GM12878 (cell line): ENCODE results near the gene PPP1CA. TPM values are rescaled to one million over a fixed set of nuclear protein-coding genes. Genes with fewer than 3 reads are reported as not detected.

Experiments
- ATAC-seq: fragments of 200-7000 bp; cut with Tn5 transposase; 3 replicates; pipeline ENCODE4 v1.9.1; 2020; ENCODE audit warnings: mild to moderate bottlenecking, moderate library complexity
- BruUV-seq: library from RNA; stranded (reverse); fragments of 400-500 nt; replicated peaks from 2 replicates; lab custom pipeline; 2021; lab: Mats Ljungman, UMichigan
- CTCF ChIA-PET: fragments of 300-600 bp; sonication (Branson Sonifier 250); formaldehyde crosslinking; extraction: SDS; loops from one replicate; lab custom pipeline; 2021; ENCODE audit warnings: inconsistent platforms; lab: Yijun Ruan, JAX
- POLR2A ChIA-PET: fragments of 350-600 bp; formaldehyde crosslinking; extraction: SDS; loops from one replicate; lab custom pipeline; 2021; ENCODE audit warnings: inconsistent platforms; lab: Charles Lee
- RAD21 ChIA-PET: fragments of 300-600 bp; sonication (Branson Sonifier 250); formaldehyde crosslinking; loops from one replicate; lab custom pipeline; 2023; ENCODE audit warnings: antibody characterized with exemption; ENCODE audit not compliant: unreplicated experiment; lab: Charles Lee
- SMC1A ChIA-PET: fragments of 300-600 bp; sonication (Branson Sonifier 250); formaldehyde crosslinking; loops from one replicate; lab custom pipeline; 2023; ENCODE audit not compliant: unreplicated experiment, uncharacterized antibody; lab: Charles Lee
- DNase-seq: peaks from one replicate; pipeline ENCODE4 v3.0.0-alpha.2; 2011; ENCODE audit warnings: low read depth, low spot score
- FAIRE-seq: peaks from 3 replicates; lab custom pipeline; 2011; peaks lifted over from hg19 to GRCh38; lab: Jason Lieb, UNC
- H2AFZ ChIP-seq: 2 replicates; pipeline ENCODE4 v1.6.0; 2011; ENCODE audit warnings: low read depth, low read length, control low read depth; ENCODE audit not compliant: control insufficient read depth
- H3K27ac ChIP-seq: 2 replicates; pipeline ENCODE4 v1.5.1; 2011; ENCODE audit warnings: control low read depth; ENCODE audit not compliant: control insufficient read depth, insufficient read depth
- H3K27me3 ChIP-seq, 2 experiments: replicated peaks in 1 of 2; 2 replicates each; pipeline versions ENCODE4 v1.6.0 to v1.6.1; 2011; ENCODE audit warnings: low read length in 1 of 2; ENCODE audit not compliant: control insufficient read depth in 2 of 2, insufficient read depth in 2 of 2
- H3K36me3 ChIP-seq, 2 experiments: 2 replicates each; pipeline ENCODE4 v1.5.1; 2011; ENCODE audit warnings: low read length in 1 of 2; ENCODE audit not compliant: control insufficient read depth in 2 of 2, insufficient read depth in 2 of 2
- H3K4me1 ChIP-seq: 2 replicates; pipeline ENCODE4 v1.6.1; 2011; ENCODE audit warnings: mild to moderate bottlenecking, low read length, moderate library complexity, mixed read lengths; ENCODE audit not compliant: control insufficient read depth, insufficient read depth
- H3K4me2 ChIP-seq: 2 replicates; pipeline ENCODE4 v1.6.0; 2011; ENCODE audit warnings: control low read depth; ENCODE audit not compliant: control insufficient read depth, insufficient read depth
- H3K4me3 ChIP-seq: fragments of 200-600 bp; sonication (generic); 2 replicates; pipeline ENCODE4 v1.5.1; 2016
- H3K79me2 ChIP-seq: 2 replicates; pipeline ENCODE4 v1.6.0; 2011; ENCODE audit warnings: low read length; ENCODE audit not compliant: control insufficient read depth, insufficient read depth
- H3K9ac ChIP-seq: 2 replicates; pipeline ENCODE4 v1.8.0; 2011; ENCODE audit warnings: low read length, control low read depth, mixed read lengths; ENCODE audit not compliant: control insufficient read depth, insufficient read depth
- H3K9me3 ChIP-seq: replicated peaks from 3 replicates; pipeline ENCODE4 v1.5.1; 2011; ENCODE audit warnings: mild to moderate bottlenecking, low read length; ENCODE audit not compliant: control insufficient read depth, insufficient read depth
- H4K20me1 ChIP-seq: 2 replicates; pipeline ENCODE4 v1.6.0; 2011; ENCODE audit not compliant: control insufficient read depth, insufficient read depth
- ATF7 ChIP-seq: fragments of 450-650 bp; IDR thresholded peaks from 2 replicates; pipeline ENCODE4 v1.6.1; 2016; ENCODE audit warnings: low read depth, mild to moderate bottlenecking
- EZH2 ChIP-seq: IDR thresholded peaks from 2 replicates; pipeline ENCODE4 v1.6.1; 2012; ENCODE audit warnings: low read depth, mild to moderate bottlenecking, control low read depth, inconsistent platforms, low read length, borderline replicate concordance; ENCODE audit not compliant: control insufficient read depth
- HDAC6 ChIP-seq: fragments of 200-600 bp; sonication (generic); IDR thresholded peaks from one replicate; pipeline ENCODE4 v1.8.0; 2017; ENCODE audit warnings: antibody characterized with exemption; ENCODE audit not compliant: unreplicated experiment
- MTA3 ChIP-seq: IDR thresholded peaks from 2 replicates; pipeline ENCODE4 v1.6.1; 2012; ENCODE audit warnings: low read length, inconsistent platforms, borderline replicate concordance
- POU2F2 ChIP-seq: IDR thresholded peaks from 3 replicates; pipeline ENCODE4 v1.6.1; 2011; ENCODE audit warnings: low read depth, mild to moderate bottlenecking, low read length, borderline replicate concordance
- PRDM15 ChIP-seq: fragments of 450-650 bp; formaldehyde crosslinking; IDR thresholded peaks from 2 replicates; pipeline ENCODE4 v1.4.0; 2020; ENCODE audit warnings: mild to moderate bottlenecking, moderate library complexity
- RFX5 ChIP-seq: IDR thresholded peaks from 2 replicates; pipeline ENCODE4 v1.6.1; 2011; ENCODE audit warnings: low read depth, low read length, improper control_type of control experiment
- SIN3A ChIP-seq: IDR thresholded peaks from 2 replicates; pipeline ENCODE4 v1.6.1; 2012; ENCODE audit warnings: low read depth, low read length, improper control_type of control experiment
- SRF ChIP-seq, 2 experiments: IDR thresholded peaks; 2 replicates each; pipeline ENCODE4 v1.6.1; 2011; ENCODE audit warnings: low read depth in 2 of 2, low read length in 2 of 2, mild to moderate bottlenecking in 1 of 2, moderate library complexity in 1 of 2
- TAF1 ChIP-seq: IDR thresholded peaks from 2 replicates; pipeline ENCODE4 v1.6.1; 2011; ENCODE audit warnings: mild to moderate bottlenecking, low read depth, low read length, borderline replicate concordance
- TCF7 ChIP-seq: IDR thresholded peaks from 2 replicates; pipeline ENCODE4 v1.6.1; 2014; ENCODE audit warnings: antibody characterized with exemption, borderline replicate concordance
- WGBS: methylation state at CpG from one replicate; pipeline ENCODE4 v1.1.6; 2016; ENCODE audit warnings: low lambda C conversion rate; ENCODE audit not compliant: insufficient replicate concordance, insufficient coverage; ENCODE audit errors: missing lambda C conversion rate; 5-methylcytosine and 5-hydroxymethylcytosine counted together
- in situ Hi-C: fragments of 300-500 bp; cut with MboI; formaldehyde crosslinking; loops from 9 replicates; pipeline ENCODE4 v1.14.3; 2018; ENCODE audit warnings: mixed read lengths
- intact Hi-C: fragments of 100-400 bp; cut with micrococcal nuclease; formaldehyde crosslinking; loops from one replicate; pipeline ENCODE4 v1.14.2; 2022; ENCODE audit not compliant: unreplicated experiment
- polyA plus RNA-seq, 11 experiments: library from polyadenylated mRNA; depleted of rRNA in 4 of 11; unstranded in 6 of 11; stranded (reverse) in 5 of 11; fragments of >200 nt; fragmentation: Nextera tagmentation in 4 of 11; fragmentation: Illumina TruSeq in 1 of 11; extraction: Ambion mirVana in 4 of 11; extraction: Trizol in 1 of 11; gene quantifications; 1 replicate in 1 of 11; 2 replicates in 10 of 11; pipeline versions ENCODE4 v1.2.1 to v1.2.3, GENCODE V29; 2011 to 2016; ENCODE audit warnings: inconsistent platforms in 2 of 11, missing spikeins in 2 of 11, low read depth in 1 of 11
- total RNA-seq, 4 experiments: library from RNA; depleted of rRNA in 3 of 4; stranded (reverse); fragments of >200 nt in 3 of 4; fragmentation: Illumina TruSeq in 1 of 4; extraction: Trizol in 1 of 4; gene quantifications; 2 replicates each; pipeline versions ENCODE4 v1.2.1 to v1.2.3, GENCODE V29; 2013 to 2021

The PPP1CA gene
- total and polyA plus RNA-seq, 10 of the 15 experiments (the other 5 are each of a cell fraction or from before 2014, with no cell fraction given), result 26.4 to 458 (median 240) TPM

GRCh38 chr11:67364169-67364568, 37.5 kb downstream of the PPP1CA start:
- Histone ChIP-seq H3K4me1 (peaks cover 8% of the 10 kb centered on the region), H3K27me3 (peaks cover 1 to 4% of the 10 kb centered on the region in 2 experiments; a peak in 2 of 4 replicates), H3K9ac (no peak overlapping the region), H3K36me3 (no peaks in the 10 kb centered on the region), H2AFZ (no peak overlapping the region), H4K20me1 (peaks cover 5% of the 10 kb centered on the region; the same call in 1 of the 2 replicates), H3K4me3 (no peak overlapping the region), H3K79me2 (no peaks in the 10 kb centered on the region), H3K4me2 (no peak overlapping the region), H3K9me3 (no peaks in the 10 kb centered on the region), H3K27ac (no peak overlapping the region)
- SMC1A ChIA-PET, result interaction anchor here (1.3 to 15.8 kb wide), 2 partner anchors 14 to 17 kb away, joined by 4 to 646 read pairs; partner anchors contain the start of gene CLCF1
- in situ Hi-C loops, result no loop called here
- ATAC-seq, result no peak
- BruUV-seq, result no TSS peak
- POLR2A ChIA-PET, result interaction anchor here (0.6 kb wide), 1 partner anchor 11 kb away, joined by 3 read pairs; the partner anchor contains the start of gene POLD4
- intact Hi-C loops, result no loop called here
- TF ChIP-seq RFX5, result no peak
- TF ChIP-seq POU2F2, result no peak
- TF ChIP-seq HDAC6, result no peak
- no peak for TF ChIP-seq EZH2
- TF ChIP-seq SRF (IDR thresholded peaks at IDR 0.05; ENCODE audit: low read depth in 2 of 2, low read length in 2 of 2), result no peak
- TF ChIP-seq SIN3A, result no peak
- TF ChIP-seq PRDM15 (CRISPR knock-in tag), result no peak
- TF ChIP-seq MTA3, result no peak
- TF ChIP-seq TCF7, result no peak
- TF ChIP-seq TAF1, result no peak
- TF ChIP-seq ATF7, result no peak
- no peak for FAIRE-seq
- CTCF ChIA-PET, result interaction anchor here (0.6 to 26.2 kb wide), 4 partner anchors 8 to 282 kb away, joined by 3 to 1301 read pairs (median 10); partner anchors contain the start of genes CLCF1 and RAD9A
- WGBS, result 69% methylated on average over 3 of the region's 3 CpGs
- RAD21 ChIA-PET, result interaction anchor here (4.2 kb wide), 1 partner anchor 17 kb away, joined by 24 read pairs; no protein-coding TSS in a partner anchor
- no peak for DNase-seq
